OCI-LY7 (cell line): ENCODE data around the gene NXPE4.

Experiments
- EZH2phosphoT487 ChIP-seq: fragments of 200-600 bp; sonication (generic); IDR thresholded peaks from 2 replicates; pipeline ENCODE4 v1.6.1; 2018; ENCODE audit warnings: low read depth, borderline replicate concordance, mild to moderate bottlenecking, mixed run types, antibody characterized with exemption, low read length, moderate library complexity, mixed read lengths
- TF ChIP-seq, protein P1 (sequence below): fragments of 200-600 bp; sonication (generic); conservative IDR thresholded peaks from 2 replicates; pipeline ENCODE4 v1.5.1; 2014; ENCODE audit warnings: mild to moderate bottlenecking, antibody characterized with exemption, low read length, moderate library complexity, mixed read lengths

DNA sequence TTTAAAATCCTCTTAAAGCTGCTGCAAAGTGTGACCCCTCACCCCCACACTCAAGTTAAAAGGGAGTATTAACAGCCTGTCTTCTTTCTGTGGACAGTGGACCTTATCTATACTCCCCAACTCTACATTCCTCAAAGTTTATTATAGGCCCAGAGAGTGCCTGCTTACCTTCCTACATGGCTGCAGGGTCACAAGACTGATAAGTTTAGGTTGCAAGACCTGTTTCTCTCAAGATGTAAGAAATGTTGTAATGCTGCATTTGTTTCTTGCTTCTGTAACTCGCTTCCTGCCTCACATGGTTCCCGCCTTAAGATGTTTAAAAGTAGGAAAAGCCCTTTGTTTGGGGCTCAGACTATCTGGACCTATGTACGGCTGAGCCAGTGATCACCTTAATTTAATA, 25.8 kb downstream of the NXPE4 start:
- TF ChIP-seq, protein P1, sequence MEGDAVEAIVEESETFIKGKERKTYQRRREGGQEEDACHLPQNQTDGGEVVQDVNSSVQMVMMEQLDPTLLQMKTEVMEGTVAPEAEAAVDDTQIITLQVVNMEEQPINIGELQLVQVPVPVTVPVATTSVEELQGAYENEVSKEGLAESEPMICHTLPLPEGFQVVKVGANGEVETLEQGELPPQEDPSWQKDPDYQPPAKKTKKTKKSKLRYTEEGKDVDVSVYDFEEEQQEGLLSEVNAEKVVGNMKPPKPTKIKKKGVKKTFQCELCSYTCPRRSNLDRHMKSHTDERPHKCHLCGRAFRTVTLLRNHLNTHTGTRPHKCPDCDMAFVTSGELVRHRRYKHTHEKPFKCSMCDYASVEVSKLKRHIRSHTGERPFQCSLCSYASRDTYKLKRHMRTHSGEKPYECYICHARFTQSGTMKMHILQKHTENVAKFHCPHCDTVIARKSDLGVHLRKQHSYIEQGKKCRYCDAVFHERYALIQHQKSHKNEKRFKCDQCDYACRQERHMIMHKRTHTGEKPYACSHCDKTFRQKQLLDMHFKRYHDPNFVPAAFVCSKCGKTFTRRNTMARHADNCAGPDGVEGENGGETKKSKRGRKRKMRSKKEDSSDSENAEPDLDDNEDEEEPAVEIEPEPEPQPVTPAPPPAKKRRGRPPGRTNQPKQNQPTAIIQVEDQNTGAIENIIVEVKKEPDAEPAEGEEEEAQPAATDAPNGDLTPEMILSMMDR: no peak
- no peak for TF ChIP-seq EZH2phosphoT487
